Measurements from ENCODE around the gene CSF3. TPM values are rescaled to one million over a fixed set of nuclear protein-coding genes. Genes with fewer than 3 reads are reported as not detected.

The CSF3 gene, protein sequence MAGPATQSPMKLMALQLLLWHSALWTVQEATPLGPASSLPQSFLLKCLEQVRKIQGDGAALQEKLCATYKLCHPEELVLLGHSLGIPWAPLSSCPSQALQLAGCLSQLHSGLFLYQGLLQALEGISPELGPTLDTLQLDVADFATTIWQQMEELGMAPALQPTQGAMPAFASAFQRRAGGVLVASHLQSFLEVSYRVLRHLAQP
- not detected for total RNA-seq
- long read RNA-seq, result 0 reads

DNA sequence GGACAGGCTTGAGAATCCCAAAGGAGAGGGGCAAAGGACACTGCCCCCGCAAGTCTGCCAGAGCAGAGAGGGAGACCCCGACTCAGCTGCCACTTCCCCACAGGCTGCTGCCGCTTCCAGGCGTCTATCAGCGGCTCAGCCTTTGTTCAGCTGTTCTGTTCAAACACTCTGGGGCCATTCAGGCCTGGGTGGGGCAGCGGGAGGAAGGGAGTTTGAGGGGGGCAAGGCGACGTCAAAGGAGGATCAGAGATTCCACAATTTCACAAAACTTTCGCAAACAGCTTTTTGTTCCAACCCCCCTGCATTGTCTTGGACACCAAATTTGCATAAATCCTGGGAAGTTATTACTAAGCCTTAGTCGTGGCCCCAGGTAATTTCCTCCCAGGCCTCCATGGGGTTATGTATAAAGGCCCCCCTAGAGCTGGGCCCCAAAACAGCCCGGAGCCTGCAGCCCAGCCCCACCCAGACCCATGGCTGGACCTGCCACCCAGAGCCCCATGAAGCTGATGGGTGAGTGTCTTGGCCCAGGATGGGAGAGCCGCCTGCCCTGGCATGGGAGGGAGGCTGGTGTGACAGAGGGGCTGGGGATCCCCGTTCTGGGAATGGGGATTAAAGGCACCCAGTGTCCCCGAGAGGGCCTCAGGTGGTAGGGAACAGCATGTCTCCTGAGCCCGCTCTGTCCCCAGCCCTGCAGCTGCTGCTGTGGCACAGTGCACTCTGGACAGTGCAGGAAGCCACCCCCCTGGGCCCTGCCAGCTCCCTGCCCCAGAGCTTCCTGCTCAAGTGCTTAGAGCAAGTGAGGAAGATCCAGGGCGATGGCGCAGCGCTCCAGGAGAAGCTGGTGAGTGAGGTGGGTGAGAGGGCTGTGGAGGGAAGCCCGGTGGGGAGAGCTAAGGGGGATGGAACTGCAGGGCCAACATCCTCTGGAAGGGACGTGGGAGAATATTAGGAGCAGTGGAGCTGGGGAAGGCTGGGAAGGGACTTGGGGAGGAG lies at the start of gene CSF3:
TSS of gene CSF3 (plus strand) at position 436 of the 993 bp plus-strand sequence. CDS start at position 471, 35 bp downstream.
- no peak for DNase-seq (ENCODE audit: missing footprints)
- no peak for ATAC-seq
- intact Hi-C loops (cut with DNase I), result no loop called here

DNA sequence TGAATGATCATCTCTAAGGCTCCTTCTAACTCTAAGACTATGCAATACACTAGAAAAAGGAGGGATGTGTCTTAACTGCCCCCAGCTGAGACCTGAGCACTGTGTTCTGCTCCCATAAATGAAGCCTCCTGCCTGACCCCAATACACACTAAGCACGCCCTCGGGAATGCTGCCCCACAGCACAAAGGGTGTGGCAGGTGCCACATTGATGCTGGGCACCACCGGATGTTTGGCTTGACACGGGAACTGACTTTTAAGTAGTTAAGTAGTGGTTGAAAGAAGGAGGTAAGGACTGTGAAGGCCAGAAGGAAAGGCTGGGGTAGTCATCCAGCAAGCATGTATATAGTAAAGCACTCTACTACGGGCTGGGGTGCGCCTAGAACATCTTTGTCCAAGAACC lies 48.5 kb upstream of the CSF3 start:
- no peak for DNase-seq (ENCODE audit: missing footprints)
- ATAC-seq, result no peak
- intact Hi-C loops (cut with DNase I), result no loop called here

DNA sequence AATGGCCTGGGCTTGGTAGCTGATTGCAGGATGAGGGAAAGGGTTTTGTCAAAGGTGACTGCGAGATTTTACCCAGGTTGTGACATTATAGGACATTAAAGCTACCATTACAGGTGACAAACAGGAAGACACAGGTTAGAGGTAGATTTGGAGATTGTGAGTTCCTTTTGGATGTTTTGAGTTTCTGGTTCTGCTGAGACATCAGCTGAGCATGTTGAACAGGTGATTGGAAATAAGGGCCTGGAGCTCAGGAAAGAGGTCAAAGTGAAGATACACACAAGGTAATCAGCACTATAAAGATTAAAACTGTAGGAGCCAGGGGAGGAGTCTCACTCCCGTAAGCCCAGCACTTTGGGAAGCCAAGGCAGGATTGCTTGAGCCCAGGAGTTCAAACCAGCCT lies 46.5 kb upstream of the CSF3 start:
- intact Hi-C loops (cut with DNase I), result no loop called here
- no peak for DNase-seq (ENCODE audit: missing footprints)
- ATAC-seq, result no peak

DNA sequence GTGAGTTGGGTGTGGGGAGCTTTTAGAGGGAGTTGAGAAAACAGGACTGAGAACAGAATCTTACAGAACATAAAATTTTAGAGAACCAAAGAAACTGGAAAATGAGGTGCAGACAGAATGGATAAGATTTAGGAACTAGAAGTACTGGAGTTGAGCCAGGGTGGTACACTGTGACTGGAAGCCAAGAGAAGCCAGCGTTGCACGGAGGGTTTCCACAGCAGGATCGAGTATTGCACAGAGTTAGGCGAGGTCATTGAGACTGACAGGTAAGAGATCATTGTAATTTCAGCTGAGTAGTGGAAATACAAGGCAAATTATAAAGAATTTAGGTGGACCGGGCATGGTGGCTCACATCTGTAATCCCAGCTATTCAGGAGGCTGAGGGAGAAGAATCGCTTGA lies 45.9 kb upstream of the CSF3 start:
- ATAC-seq (no peak), DNase-seq (ENCODE audit: missing footprints) (no peak)
- intact Hi-C loops (cut with DNase I), result no loop called here

DNA sequence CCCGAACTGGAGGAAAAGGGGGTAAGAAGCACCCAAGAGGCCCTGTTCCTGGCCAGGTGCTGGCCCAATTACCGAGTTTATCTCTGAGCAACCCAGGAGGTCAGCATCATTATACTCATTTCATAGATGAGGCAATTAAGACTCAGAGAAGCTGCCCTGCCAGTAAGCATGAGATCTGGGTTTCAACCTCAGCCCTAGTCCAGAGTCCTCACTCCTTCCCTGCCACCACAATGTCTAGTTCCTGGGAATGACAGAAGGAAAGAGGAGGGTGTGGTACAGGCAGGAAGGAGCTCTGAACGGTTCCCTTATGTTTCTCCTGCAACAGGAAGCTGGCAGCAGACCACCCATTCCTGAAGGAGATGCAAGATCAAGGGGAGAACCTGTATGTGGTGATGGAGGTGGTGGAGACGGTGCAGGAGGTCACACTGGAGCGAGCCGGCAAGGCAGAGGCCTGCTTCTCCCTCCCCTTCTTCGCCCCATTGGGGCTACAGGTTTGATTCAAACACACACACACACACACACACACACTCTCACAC lies 45.0 kb upstream of the CSF3 start:
- ATAC-seq (no peak), DNase-seq (ENCODE audit: missing footprints) (no peak)
- intact Hi-C loops (cut with DNase I), result no loop called here

DNA sequence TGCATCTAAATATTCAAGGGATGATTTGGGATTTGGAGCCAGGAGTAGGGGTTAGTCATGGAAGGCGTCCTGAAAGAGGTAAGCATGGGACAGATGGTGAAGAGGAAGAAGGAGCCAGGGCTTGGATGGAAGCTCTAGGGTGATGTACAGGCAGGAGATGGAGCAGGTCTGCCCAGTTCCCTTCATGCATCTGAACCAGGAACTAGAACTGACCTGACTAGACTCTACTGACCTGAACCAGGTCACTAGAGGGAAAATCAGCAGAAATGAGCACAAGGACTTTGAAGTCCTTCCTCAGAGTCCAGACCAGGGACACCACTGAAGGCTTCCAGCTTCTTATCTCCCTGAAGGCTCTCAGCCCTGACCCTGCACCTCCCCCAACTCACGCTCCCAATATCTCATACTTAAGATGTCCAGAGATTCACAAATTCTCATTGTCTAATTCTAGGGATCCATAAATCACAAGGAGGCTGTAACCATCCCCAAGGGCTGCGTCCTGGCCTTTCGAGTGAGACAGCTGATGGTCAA lies 44.1 kb upstream of the CSF3 start:
- DNase-seq (ENCODE audit: missing footprints), result no peak
- ATAC-seq, result no peak
- intact Hi-C loops (cut with DNase I), result no loop called here

DNA sequence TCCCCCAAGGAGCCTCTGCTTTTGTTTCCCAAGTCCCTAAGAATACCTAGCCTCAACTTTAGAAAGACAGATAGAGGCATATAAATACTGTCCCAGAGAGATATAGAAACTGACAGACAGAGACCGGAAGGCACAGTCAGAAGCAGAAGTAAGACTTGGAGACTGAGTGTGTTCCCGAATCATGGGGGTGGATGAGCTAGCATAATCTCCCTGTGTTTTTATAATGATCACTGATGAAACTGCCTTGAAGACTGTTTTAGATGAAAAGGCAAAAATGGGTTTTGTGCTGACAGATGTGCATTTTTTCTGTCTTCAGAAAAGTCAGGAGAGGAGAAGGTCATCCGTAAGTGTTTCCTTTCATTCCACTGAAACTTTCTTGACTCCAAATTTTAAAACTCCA lies 43.0 kb upstream of the CSF3 start:
- intact Hi-C loops (cut with DNase I), result no loop called here
- DNase-seq (ENCODE audit: missing footprints) (no peak), ATAC-seq (no peak)

DNA sequence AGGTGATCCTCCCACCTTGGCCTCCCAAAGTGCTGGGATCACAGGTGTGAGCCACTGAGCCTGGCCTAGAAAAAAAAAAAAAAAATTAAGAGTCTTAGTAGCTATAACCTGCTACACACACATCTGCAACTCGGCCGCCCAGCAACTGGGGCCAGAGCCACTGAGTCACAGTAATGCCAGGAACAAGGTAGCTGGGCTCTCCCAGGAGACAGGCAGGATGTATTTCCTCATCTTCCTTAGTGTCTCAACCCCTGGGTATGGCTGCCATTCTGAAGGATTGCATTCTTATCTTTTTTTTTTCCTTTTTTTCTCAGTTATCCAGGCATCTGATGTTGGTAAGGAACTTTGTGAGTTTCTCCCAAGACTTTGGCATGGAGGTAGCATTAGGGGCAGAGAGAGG lies 41.7 kb upstream of the CSF3 start:
- ATAC-seq, result no peak
- intact Hi-C loops (cut with DNase I), result no loop called here
- no peak for DNase-seq (ENCODE audit: missing footprints)

DNA sequence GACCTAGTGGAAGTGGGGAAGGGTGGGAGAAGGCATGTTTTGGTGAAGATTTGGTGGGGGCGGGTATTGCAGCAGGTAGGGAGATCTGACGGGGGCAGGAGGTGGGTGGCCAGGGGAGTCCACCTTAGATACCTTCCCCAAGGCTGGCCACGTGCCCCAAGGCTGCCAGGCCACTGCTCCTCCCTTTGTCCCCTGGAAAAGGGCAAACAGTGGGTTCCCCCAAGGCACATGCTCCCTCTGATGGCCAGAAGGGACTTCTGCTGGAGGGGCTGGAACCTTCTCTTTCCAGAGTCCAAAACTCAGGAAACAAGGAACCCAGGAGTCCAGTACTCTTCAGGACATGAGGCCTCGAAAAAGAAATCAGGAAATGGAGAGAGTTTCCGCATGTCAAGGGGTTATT lies 40.8 kb upstream of the CSF3 start:
- intact Hi-C loops (cut with DNase I), result no loop called here
- no peak for ATAC-seq
- no peak for DNase-seq (ENCODE audit: missing footprints)

DNA sequence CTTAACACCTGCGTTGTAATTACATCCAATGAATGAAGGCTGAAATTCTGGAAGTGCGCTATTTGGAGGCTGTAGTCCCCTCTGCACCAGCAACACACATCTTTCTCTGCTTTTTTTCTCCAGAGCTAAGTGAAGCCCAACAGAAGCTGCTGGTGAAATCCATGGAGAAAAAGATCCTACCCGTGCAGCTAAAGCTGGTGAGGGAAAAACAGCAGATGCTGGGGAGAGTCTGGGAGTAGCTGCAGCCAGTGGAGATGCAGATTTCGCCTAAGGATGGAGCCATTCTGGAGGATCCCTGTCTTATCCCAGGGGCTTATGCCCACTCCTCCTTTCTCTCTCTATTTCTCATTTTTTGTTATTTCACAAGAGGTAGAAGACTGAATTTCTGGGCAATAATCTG lies 39.4 kb upstream of the CSF3 start:
- DNase-seq (ENCODE audit: missing footprints), result no peak
- ATAC-seq, result no peak
- intact Hi-C loops (cut with DNase I), result no loop called here

DNA sequence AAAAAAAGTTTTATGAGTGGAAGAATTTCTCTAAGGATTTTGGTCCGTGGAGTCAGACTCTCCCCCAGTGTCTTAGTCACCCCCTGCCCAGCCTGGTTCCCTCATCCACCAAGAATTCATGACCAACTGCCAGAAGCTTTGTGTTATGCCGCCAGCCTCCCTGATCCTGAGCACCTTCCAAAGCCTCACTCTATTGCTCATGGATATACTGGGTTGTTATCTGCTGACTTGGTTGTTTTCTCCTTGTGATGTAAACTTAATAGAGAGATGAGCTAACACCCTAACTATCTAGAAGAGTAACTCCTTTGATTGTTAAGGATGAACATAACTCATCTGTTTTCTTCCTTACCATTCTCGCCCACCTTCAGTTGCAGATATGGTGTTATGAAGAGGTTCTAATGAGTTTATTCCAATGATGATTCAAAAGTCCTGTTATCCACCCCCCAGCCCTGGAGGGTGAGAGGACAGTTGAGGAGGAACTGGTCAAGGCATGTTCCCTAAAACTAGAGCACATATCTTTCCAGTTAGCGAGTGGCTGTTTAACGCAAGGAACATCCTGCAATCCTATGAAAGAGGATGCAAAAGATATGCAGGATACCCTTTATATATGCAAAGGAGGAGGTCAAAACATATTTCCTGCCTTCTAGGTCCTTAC lies 36.1 kb upstream of the CSF3 start:
- intact Hi-C loops (cut with DNase I), result no loop called here
- ATAC-seq (no peak), DNase-seq (ENCODE audit: missing footprints) (no peak)

DNA sequence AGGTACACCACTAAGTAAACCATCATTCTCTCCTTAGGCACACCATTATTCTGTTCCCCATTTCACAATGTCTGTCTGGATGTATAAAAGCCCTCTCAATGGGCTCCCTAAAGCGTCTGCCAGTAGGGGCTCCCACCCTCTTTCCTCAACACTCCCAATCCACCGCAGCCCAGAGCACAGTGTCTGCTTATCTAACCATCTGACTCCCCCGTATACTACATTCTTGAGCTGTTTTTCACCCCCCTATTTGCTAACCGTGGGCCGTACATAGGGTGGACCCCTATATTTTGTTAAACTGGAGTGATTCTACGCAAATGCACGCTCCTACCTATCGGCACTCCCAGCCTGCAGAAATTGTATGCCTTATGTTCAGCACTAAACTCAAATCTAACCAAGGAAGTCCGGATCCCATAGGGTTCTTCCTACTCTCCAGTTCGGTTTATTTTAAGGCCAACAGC lies 35.3 kb upstream of the CSF3 start:
- DNase-seq (ENCODE audit: missing footprints), result no peak
- intact Hi-C loops (cut with DNase I), result loop anchor here (1.0 to 2.0 kb wide), 4 partner anchors 21 to 357 kb away; no protein-coding TSS in a partner anchor
- ATAC-seq, result peak; percentile 16

DNA sequence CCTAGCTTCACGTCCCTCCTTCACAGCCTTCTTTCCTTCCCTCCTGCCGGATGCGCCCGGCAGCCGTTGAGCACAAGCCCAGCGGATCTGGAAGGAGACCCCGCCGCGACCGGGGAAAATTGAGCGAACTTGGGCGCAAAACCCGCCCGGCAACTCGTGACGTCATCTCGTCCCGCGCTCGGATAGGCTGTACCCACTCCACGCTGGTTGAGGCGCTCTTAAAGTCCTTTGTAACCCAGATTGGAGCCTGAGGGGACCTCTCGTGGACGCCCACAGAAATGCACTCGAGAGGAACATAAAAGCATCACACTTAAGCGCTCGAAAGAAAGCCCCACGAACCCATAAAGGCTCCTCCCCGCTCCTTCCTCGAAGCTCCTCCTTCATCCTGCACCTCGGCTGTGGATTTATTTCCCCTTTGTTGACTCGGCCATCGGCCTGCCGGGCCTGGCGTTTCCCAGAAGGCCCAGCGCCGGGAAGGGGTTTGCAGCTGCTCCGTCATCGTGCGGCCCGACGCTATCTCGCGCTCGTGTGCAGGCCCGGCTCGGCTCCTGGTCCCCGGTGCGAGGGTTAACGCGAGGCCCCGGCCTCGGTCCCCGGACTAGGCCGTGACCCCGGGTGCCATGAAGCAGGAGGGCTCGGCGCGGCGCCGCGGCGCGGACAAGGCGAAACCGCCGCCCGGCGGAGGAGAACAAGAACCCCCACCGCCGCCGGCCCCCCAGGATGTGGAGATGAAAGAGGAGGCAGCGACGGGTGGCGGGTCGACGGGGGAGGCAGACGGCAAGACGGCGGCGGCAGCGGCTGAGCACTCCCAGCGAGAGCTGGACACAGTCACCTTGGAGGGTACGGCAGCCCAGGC lies 34.7 kb upstream of the CSF3 start, which contains the start of gene PSMD3:
TSS of gene PSMD3 (plus strand) at position 457 of the 856 bp plus-strand sequence. CDS start at position 621, 164 bp downstream.
- intact Hi-C loops (cut with DNase I), result loop anchor here (1.0 to 2.0 kb wide), 4 partner anchors 21 to 358 kb away; no protein-coding TSS in a partner anchor
- DNase-seq (ENCODE audit: missing footprints) (peak; percentile 98), ATAC-seq (peak; percentile 98)

DNA sequence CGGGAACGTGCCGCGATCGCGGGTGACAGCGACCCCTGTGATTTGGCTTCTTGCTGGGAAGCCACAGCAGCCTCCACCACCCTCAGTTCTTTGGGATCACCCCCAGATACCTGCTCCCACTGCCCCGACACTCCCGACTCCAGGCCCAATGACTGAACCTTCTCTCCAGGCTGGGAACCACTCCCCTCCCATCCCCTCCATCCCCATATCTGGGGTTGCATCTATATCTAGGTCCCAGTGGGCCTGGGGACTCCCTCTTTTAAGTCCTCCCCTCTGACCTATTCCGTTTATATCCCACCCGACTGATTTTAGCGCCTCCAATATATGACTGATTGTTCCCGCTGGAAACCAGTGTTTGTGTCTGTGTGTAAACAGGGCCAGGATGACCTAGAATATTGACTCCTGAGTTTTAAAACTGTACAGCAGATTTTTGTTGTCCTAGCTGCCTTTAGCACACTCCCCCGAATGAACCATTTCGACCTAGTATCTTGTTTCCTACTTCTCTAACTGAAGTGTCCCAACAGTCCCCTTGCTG lies 34.0 kb upstream of the CSF3 start:
- intact Hi-C loops (cut with DNase I), result loop anchor here (2.0 kb wide), 3 partner anchors 52 to 358 kb away; no protein-coding TSS in a partner anchor
- no peak for DNase-seq (ENCODE audit: missing footprints)
- ATAC-seq, result no peak

DNA sequence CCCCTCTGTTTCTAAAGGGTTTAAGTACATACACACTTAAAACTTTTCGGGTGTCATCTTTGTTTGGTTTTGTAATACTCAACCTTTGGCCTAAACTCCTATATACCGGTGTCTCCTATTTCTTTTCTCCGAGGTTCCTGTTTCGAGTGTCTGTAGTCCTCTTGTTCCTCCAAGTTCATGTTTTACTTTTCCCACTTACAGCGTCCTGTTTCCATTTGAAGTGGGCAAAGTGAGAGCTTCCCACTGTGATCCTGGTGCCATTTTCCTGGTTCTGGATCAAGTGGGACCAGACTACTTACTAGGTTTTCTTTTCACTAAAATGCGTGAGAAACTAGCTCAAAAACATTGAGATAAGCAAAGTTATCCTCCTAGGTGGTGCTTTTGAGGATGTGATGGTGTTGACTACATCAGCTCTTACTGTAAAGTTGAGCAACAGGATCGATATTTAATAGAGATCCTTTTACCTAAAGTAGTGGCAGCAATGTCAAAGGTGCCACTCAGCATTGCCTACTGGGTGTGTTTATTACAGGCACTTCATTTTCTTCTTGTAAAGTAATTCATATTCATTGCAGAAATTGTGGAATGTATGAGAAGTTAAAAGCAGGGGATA lies 33.4 kb upstream of the CSF3 start:
- ATAC-seq (no peak), DNase-seq (ENCODE audit: missing footprints) (no peak)
- intact Hi-C loops (cut with DNase I), result loop anchor here (2.0 kb wide), 3 partner anchors 53 to 359 kb away; no protein-coding TSS in a partner anchor

DNA sequence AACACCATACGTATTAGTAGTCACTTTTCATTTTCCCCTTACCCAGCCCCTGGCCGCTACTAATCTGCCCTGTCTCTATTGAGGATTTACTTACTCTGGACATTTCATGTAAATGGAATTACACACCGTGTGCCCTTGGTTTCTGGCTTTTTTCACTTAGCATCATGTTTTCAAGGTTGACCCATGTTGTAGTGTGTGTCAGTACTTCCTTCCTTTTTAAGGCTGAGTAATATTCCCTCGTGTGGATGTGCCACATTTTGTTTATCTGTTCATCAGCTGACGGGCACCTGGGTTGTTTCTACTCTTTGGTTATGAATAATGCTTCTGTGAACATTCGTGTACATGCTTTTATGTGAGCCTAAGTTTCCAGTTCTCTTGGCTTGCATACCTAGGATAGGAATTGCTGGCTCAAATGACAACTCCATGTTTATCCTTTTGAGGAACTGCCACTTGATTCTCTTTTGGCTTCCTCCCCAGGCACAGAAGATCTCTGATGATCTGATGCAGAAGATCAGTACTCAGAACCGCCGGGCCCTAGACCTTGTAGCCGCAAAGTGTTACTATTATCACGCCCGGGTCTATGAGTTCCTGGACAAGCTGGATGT lies 26.9 kb upstream of the CSF3 start:
- ATAC-seq (no peak), DNase-seq (ENCODE audit: missing footprints) (no peak)

DNA sequence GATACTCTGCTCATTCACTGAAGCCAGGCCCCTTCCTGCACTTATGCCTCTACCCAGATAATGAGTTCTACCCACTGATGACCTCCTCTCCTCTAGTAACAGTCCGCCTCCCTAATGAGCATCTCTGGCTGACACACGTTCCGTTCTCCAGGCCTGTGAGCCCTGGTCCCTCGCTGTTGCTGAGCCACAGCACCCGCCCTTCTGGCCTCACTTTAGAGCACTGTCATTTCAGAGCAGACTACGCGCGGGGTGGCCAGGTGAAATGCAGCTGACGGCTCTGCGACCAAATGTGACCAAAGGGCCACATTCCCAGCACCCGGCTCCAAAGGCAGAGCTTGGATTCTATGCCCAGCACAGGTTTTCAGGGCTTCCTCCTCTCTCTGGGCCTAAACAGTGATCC lies 20.8 kb upstream of the CSF3 start:
- ATAC-seq (no peak), DNase-seq (ENCODE audit: missing footprints) (no peak)
- intact Hi-C loops (cut with DNase I), result no loop called here

More for the DNA sequence above, 26.9 kb upstream of the CSF3 start:
- intact Hi-C loops (cut with DNase I), result no loop called here

Measured in Right ventricle myocardium inferior (tissue), 1 donor.